GM10266 (cell line): ENCODE measurements around the gene LAG3.
"Not testable (repeated sequence)": the region's sequence is repeated elsewhere in the genome, so short reads cannot be mapped to it uniquely, and the experiment has no call there.

ENCODE experiments used
- DNase-seq: peaks from one replicate; pipeline ENCODE4 v3.0.0; 2012; ENCODE audit errors: extremely low spot score
- TF ChIP-seq, protein P1 (sequence below): IDR thresholded peaks from 2 replicates; pipeline ENCODE4 v1.5.1; 2012; ENCODE audit warnings: mild to moderate bottlenecking, low read depth; ENCODE audit not compliant: control insufficient read depth, insufficient read depth; ENCODE audit errors: missing control alignments

LAG3 gene

DNA sequence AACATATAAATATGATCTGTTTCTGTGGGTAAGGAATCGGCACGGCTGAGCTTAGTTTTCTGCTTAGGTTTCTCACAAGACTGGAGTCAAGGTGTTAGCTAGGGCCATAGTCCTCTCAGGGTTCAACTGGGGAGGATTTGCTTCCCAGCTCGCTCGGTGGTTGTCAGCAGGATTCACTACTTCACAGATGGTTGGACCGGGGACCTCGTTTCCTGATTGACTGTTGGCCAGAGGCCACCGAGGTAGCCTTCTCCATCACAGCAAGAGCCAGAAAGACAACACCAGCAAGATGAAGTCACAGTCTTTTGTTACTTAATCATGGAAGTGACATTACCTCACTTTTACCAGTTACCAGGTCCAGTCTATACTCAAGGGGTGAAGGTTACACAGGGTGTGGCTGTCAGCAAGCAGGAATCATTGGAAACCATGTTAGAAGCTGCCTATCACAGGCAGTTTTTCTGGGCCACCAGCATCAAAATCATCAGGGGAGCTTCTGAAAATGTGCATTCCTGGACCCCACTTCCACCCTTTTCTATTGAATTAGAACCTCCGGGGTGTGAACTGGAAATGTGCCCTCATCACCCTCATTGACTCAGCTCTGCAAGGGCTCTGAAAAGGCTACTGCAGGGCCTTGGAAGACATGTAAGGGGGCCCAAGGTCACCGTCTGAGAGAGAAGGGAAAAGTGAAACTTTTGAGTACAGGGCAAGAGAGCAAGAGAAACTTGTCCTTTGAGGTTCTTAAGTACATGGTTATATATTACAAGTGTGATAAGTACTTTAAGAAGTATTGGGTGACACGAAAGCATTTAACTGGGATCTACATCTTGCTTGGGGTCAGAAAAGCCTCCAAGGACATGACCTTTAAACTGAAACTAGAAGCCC is 37.6 kb upstream of the LAG3 start:
- TF ChIP-seq, protein P1, sequence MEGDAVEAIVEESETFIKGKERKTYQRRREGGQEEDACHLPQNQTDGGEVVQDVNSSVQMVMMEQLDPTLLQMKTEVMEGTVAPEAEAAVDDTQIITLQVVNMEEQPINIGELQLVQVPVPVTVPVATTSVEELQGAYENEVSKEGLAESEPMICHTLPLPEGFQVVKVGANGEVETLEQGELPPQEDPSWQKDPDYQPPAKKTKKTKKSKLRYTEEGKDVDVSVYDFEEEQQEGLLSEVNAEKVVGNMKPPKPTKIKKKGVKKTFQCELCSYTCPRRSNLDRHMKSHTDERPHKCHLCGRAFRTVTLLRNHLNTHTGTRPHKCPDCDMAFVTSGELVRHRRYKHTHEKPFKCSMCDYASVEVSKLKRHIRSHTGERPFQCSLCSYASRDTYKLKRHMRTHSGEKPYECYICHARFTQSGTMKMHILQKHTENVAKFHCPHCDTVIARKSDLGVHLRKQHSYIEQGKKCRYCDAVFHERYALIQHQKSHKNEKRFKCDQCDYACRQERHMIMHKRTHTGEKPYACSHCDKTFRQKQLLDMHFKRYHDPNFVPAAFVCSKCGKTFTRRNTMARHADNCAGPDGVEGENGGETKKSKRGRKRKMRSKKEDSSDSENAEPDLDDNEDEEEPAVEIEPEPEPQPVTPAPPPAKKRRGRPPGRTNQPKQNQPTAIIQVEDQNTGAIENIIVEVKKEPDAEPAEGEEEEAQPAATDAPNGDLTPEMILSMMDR = no peak
- no peak for DNase-seq

DNA sequence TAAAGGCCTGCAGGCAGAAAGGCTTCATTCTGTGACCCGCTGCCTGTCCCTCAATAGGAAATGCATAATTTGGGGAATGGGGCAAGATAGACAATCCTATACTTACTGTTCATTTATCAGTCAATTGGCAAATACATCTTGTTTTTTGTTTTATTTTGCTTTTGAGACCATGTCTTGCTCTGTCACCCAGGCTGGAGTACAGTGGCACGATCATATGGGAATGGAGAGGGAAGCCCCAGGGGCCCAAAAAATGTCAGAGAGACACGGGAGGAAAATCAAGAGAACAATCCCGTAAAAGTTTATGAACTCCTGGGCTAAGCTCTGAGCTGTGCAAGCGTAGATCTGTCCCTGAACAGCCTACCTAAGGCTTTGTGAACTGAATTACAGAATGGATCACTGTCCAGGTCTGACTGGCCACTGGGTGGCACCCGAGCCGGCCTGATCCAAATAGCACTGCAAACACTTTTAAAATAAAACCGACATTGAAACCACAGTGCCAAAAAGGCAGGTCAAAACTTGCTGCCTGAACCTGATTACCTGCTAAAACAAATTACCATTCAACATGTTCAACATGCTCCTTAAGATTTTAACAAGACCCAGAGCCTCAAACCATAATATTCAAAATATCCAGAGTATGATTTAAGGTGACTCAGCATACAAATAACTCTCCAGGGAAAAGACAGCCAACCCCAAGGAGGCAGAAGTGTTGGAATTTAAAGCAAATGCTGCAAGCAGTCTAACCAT is 36.7 kb upstream of the LAG3 start:
- TF ChIP-seq, protein P1 = peak; percentile 82
- DNase-seq = peak; percentile 53

DNA sequence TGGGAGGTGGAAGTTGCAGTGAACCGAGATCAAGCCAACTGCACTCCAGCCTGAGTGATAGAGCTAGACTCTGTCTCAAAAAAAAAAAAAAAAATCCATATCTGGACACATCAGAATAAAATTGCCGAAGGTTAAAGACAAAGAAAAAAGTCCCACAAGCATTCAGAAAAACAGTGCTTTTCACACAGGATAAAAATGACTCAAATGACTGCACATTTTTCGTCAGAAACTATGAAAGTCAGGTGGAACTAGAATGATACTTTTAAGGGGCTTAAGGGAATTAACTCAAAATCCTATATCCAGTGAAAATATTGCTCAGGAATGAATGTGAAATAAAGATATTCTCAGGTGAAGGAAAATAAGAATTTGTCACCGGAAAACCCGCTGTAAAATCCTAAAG is 35.6 kb upstream of the LAG3 start:
- TF ChIP-seq, protein P1 = no peak
- DNase-seq = no peak

- not testable (repeated sequence) for DNase-seq
Observed at GRCh38 chr12:6742080-6742479, 30.2 kb upstream of the LAG3 start.

- TF ChIP-seq, protein P1 = no peak
Observed at GRCh38 chr12:6742834-6743233, 29.5 kb upstream of the LAG3 start.

DNA sequence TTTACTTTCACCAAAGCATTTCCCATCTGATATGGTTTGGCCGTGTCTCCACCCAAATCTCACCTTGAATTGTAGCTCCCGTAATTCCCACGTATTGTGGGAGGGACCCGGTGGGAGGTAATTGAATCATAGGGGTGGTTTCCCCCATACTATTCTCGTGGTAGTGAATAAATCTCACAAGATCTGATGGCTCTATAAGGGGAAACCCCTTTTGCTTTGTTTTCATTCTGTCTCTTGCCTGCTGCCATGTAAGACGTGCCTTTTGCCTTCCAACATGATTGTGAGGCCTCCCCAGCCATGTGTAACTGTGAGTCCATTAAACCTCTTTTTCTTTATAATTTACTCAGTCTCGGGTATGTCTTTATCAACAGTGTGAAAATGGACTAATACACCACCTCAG is 29.0 kb upstream of the LAG3 start:
- DNase-seq = not testable (repeated sequence)

More at GRCh38 chr12:6742834-6743233, 29.5 kb upstream of the LAG3 start:
- no peak for DNase-seq

DNA sequence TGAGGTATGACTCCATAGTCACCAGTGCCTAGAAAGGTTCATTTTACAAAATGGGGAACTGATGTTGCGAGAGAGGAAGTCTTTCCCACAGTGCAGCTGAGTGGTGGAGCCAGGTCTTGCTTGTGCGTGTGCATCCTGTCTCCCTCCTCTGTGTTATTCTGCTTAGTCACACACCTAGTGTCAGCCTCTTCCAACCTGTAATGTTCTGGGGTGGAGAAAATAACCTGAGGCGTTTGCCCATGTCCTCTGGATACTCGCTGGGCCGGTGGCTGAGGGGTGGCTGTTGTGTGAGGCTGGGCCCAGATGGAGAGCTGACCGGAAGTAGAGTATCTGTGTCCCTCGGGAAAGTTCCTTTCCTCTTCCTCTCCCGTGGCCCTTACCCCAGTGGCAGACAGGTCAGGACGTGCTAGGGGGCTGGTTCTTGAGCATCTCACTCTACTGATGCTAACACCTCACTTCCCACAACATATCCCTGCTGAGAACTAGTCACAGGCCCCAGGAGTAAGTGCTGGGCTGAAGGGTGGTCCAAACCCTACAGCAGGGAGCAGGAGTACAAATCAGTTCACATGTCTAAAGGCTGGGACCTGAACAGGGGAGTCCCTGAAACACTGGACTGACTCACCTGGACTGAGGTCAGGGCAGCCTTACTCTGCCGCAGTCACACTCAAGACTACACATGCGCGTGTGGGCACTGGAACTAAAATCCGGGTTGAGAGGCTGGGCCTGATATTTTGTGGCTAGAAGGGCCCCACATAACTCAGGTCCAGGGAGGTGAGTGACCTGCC is 26.4 kb upstream of the LAG3 start:
- TF ChIP-seq, protein P1 = no peak
- DNase-seq = peak; percentile 55

DNA sequence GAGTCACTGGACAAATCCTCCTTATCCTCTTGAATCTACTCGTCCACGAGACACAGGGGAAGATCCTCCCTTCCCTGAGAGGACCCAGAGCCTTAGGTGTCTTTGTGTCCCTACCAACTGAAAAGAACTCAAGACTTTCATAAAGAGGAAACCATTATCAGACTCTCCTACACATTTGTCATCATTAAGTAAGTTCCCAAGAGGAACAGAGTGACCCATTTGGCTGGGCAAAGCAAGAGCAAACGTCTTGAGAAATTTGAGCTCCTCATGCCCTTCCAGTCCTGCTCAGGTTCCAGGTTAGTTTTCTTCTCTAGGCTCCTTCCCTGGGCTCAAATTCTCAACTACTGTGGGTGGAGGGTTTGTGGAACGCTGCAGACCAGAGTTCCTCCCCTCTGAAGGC is 25.1 kb upstream of the LAG3 start:
- TF ChIP-seq, protein P1 = no peak
- no peak for DNase-seq
